H9 (cell line): ENCODE data around the gene CPSF4L. TPM values are rescaled to one million over a fixed set of nuclear protein-coding genes. Genes with fewer than 3 reads are reported as not detected.

ENCODE experiments used
- DNase-seq: peaks from one replicate; pipeline ENCODE4 v3.0.0-alpha.2; 2017
- H2AFZ ChIP-seq: one replicate; pipeline ENCODE4 v1.6.1; 2013; ENCODE audit warnings: mild to moderate bottlenecking, low read length, control low read depth, moderate library complexity
- H2AK5ac ChIP-seq: 2 replicates; pipeline ENCODE4 v1.6.1; 2013; ENCODE audit warnings: low read length, control low read depth, mixed read lengths; ENCODE audit not compliant: insufficient read length
- H2BK120ac ChIP-seq: one replicate; pipeline ENCODE4 v1.6.1; 2013; ENCODE audit warnings: low read depth, mild to moderate bottlenecking, low read length, control low read depth, inconsistent platforms; ENCODE audit not compliant: poor library complexity, severe bottlenecking
- H2BK12ac ChIP-seq: 2 replicates; pipeline ENCODE4 v1.6.1; 2013; ENCODE audit warnings: low read length, control low read depth, mixed read lengths, low read depth; ENCODE audit not compliant: insufficient read length
- H2BK15ac ChIP-seq: 2 replicates; pipeline ENCODE4 v1.6.1; 2013; ENCODE audit warnings: low read depth, low read length, control low read depth
- H2BK20ac ChIP-seq: one replicate; pipeline ENCODE4 v1.6.1; 2013; ENCODE audit warnings: low read depth, mild to moderate bottlenecking, low read length, control low read depth, inconsistent platforms; ENCODE audit not compliant: poor library complexity, severe bottlenecking
- H2BK5ac ChIP-seq: 2 replicates; pipeline ENCODE4 v1.6.1; 2013; ENCODE audit warnings: low read length, control low read depth, mixed read lengths; ENCODE audit not compliant: insufficient read length
- H3K14ac ChIP-seq: 2 replicates; pipeline ENCODE4 v1.6.1; 2013; ENCODE audit warnings: low read length, control low read depth; ENCODE audit not compliant: insufficient read depth
- H3K18ac ChIP-seq: 2 replicates; pipeline ENCODE4 v1.6.1; 2013; ENCODE audit warnings: low read depth, mild to moderate bottlenecking, mixed read lengths, low read length, control low read depth; ENCODE audit not compliant: insufficient read length
- H3K23ac ChIP-seq: 2 replicates; pipeline ENCODE4 v1.6.1; 2013; ENCODE audit warnings: low read length, control low read depth, mixed read lengths, low read depth; ENCODE audit not compliant: insufficient read length
- H3K23me2 ChIP-seq: 2 replicates; pipeline ENCODE4 v1.6.1; 2013; ENCODE audit warnings: low read depth, mild to moderate bottlenecking, mixed read lengths, low read length, control low read depth; ENCODE audit not compliant: insufficient read length, poor library complexity, severe bottlenecking
- H3K27ac ChIP-seq: 2 replicates; pipeline ENCODE4 v1.5.1; 2013; ENCODE audit warnings: low read length, control low read depth, mixed read lengths, low read depth; ENCODE audit not compliant: insufficient read length
- H3K27me3 ChIP-seq: 2 replicates; pipeline ENCODE4 v1.6.1; 2013; ENCODE audit warnings: low read length, control low read depth, inconsistent platforms; ENCODE audit not compliant: insufficient read depth
- H3K4ac ChIP-seq: 2 replicates; pipeline ENCODE4 v1.6.1; 2013; ENCODE audit warnings: low read depth, mild to moderate bottlenecking, control low read depth, inconsistent platforms, low read length, moderate library complexity
- H3K4me1 ChIP-seq: 2 replicates; pipeline ENCODE4 v1.6.1; 2013; ENCODE audit warnings: low read length, control low read depth, inconsistent platforms; ENCODE audit not compliant: insufficient read depth
- H3K4me2 ChIP-seq: 2 replicates; pipeline ENCODE4 v1.6.1; 2013; ENCODE audit warnings: low read length, control low read depth, mixed read lengths; ENCODE audit not compliant: insufficient read length, insufficient read depth
- H3K56ac ChIP-seq: 2 replicates; pipeline ENCODE4 v1.6.1; 2013; ENCODE audit warnings: low read depth, mild to moderate bottlenecking, mixed read lengths, low read length, control low read depth; ENCODE audit not compliant: insufficient read length
- H3K79me1 ChIP-seq: 2 replicates; pipeline ENCODE4 v1.6.1; 2013; ENCODE audit warnings: low read depth, mild to moderate bottlenecking, moderate library complexity, low read length, control low read depth, inconsistent platforms; ENCODE audit not compliant: insufficient read depth, poor library complexity, severe bottlenecking
- H3K79me2 ChIP-seq: 2 replicates; pipeline ENCODE4 v1.6.1; 2013; ENCODE audit warnings: low read length, control low read depth, inconsistent platforms; ENCODE audit not compliant: insufficient read depth
- H3K9ac ChIP-seq: 2 replicates; pipeline ENCODE4 v1.6.1; 2013; ENCODE audit warnings: low read length, control low read depth, mixed read lengths; ENCODE audit not compliant: insufficient read length; ENCODE audit errors: extremely low read depth
- H3K9me3 ChIP-seq: one replicate; pipeline ENCODE4 v1.6.1; 2013; ENCODE audit warnings: low read depth, low read length, inconsistent platforms; ENCODE audit not compliant: control insufficient read depth
- H3T11ph ChIP-seq: one replicate; pipeline ENCODE4 v1.6.1; 2013; ENCODE audit warnings: mild to moderate bottlenecking, low read length, control low read depth, inconsistent platforms
- H4K20me1 ChIP-seq: one replicate; pipeline ENCODE4 v1.6.1; 2013; ENCODE audit not compliant: control insufficient read depth, insufficient read length, insufficient read depth
- H4K5ac ChIP-seq: 2 replicates; pipeline ENCODE4 v1.6.1; 2013; ENCODE audit warnings: low read depth, mild to moderate bottlenecking, mixed read lengths, low read length, control low read depth; ENCODE audit not compliant: insufficient read length
- H4K8ac ChIP-seq: replicated peaks from 2 replicates; pipeline ENCODE4 v1.6.1; 2013; ENCODE audit warnings: low read length, control low read depth, mixed read lengths, low read depth; ENCODE audit not compliant: insufficient read length
- H4K91ac ChIP-seq: 2 replicates; pipeline ENCODE4 v1.6.1; 2013; ENCODE audit warnings: low read depth, mild to moderate bottlenecking, moderate library complexity, mixed read lengths, low read length, control low read depth; ENCODE audit not compliant: insufficient read length
- H3K27ac Mint-ChIP-seq, 3 experiments: 2 replicates in 2 of 3; 3 replicates in 1 of 3; pipeline ENCODE4 v1.8.0; 2020 to 2021; ENCODE audit warnings: mixed read lengths in 3 of 3, mild to moderate bottlenecking in 1 of 3, moderate library complexity in 1 of 3
- H3K27me3 Mint-ChIP-seq: 2 replicates; pipeline ENCODE4 v1.8.0; 2021; ENCODE audit warnings: low read depth, mild to moderate bottlenecking, moderate library complexity, mixed read lengths
- H3K36me3 Mint-ChIP-seq, 3 experiments: 2 replicates in 2 of 3; 3 replicates in 1 of 3; pipeline ENCODE4 v1.8.0; 2020 to 2021; ENCODE audit warnings: low read depth in 3 of 3, mixed read lengths in 3 of 3; ENCODE audit not compliant: insufficient read depth in 1 of 3
- H3K4me1 Mint-ChIP-seq, 2 experiments: 2 replicates each; pipeline ENCODE4 v1.8.0; 2020; ENCODE audit warnings: mixed read lengths in 2 of 2
- H3K4me3 Mint-ChIP-seq, 2 experiments: 2 replicates in 1 of 2; 3 replicates in 1 of 2; pipeline ENCODE4 v1.8.0; 2020 to 2021; ENCODE audit warnings: mild to moderate bottlenecking in 2 of 2, mixed read lengths in 2 of 2, moderate library complexity in 1 of 2
- H3K9me3 Mint-ChIP-seq, 2 experiments: 2 replicates in 1 of 2; 3 replicates in 1 of 2; pipeline ENCODE4 v1.8.0; 2020; ENCODE audit warnings: mild to moderate bottlenecking in 2 of 2, mixed read lengths in 2 of 2, moderate library complexity in 1 of 2
- WGBS: extraction: QIAGEN DNeasy Blood & Tissue Kit; methylation state at CpG from one replicate; pipeline ENCODE4 v1.1.7; 2013; ENCODE audit warnings: missing lambda C conversion rate, low lambda C conversion rate, mixed read lengths; ENCODE audit not compliant: insufficient read length; ENCODE audit errors: extremely low coverage; 5-methylcytosine and 5-hydroxymethylcytosine counted together
- total RNA-seq: library from RNA; stranded (reverse); gene quantifications from 2 replicates; pipeline ENCODE4 v1.2.1, GENCODE V29; 2021
- TF ChIP-seq, protein P1 (sequence below): fragments of 200-600 bp; sonication (generic); conservative IDR thresholded peaks from 3 replicates; pipeline ENCODE4 v1.8.0; 2021; ENCODE audit warnings: antibody characterized with exemption, mild to moderate bottlenecking

CPSF4L gene
- total RNA-seq, 1 experiment from 2014 or later = not detected

DNA sequence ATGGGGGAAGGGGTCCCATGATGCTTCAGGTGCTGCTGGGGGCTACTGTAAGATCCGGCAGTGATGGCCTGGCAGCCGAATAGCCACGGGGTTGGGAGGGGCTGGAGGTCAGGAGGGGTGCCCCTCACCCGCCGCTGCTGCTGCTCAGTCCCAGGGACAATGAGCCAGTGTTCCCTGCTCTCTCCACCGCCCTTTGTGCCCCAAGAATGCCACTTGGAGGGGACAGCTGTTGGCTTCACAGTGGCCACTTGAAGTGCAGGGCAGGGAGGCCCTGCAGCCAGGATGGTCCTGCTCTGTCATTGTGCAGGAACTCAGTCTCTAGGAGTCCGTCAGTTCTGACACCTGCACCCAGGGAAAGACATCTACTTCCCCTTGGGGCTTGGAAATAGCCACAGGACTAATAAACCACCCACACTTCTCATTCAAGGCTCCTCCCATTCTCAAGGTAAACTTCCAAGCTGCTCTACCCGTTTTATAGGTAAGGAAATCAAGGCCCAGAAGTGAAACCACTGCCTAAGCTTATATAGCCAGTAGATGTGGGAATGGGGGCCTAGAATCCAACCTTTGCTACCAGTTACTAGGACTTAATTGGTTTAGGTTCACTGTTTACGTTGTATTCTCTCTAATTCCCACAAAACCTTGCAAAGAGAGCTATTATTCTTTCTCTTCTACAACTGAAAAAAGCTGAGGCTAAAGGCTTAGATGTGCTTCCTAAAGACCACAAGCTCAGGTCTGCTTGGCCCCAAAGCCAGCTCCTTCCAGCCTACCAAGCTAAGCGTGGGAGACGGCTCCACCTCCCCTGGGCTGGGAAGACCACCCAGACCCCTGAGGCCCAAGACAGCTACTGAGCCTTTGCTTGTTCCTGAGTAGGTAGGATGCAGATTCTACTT lies 6.2 kb upstream of the CPSF4L start:
- no peak overlapping the region for H3K4ac ChIP-seq
- H2BK15ac ChIP-seq = no peak overlapping the region
- no peaks in the 10 kb centered on the region for H3K79me2 ChIP-seq
- H2AK5ac ChIP-seq = no peak overlapping the region
- TF ChIP-seq, protein P1, sequence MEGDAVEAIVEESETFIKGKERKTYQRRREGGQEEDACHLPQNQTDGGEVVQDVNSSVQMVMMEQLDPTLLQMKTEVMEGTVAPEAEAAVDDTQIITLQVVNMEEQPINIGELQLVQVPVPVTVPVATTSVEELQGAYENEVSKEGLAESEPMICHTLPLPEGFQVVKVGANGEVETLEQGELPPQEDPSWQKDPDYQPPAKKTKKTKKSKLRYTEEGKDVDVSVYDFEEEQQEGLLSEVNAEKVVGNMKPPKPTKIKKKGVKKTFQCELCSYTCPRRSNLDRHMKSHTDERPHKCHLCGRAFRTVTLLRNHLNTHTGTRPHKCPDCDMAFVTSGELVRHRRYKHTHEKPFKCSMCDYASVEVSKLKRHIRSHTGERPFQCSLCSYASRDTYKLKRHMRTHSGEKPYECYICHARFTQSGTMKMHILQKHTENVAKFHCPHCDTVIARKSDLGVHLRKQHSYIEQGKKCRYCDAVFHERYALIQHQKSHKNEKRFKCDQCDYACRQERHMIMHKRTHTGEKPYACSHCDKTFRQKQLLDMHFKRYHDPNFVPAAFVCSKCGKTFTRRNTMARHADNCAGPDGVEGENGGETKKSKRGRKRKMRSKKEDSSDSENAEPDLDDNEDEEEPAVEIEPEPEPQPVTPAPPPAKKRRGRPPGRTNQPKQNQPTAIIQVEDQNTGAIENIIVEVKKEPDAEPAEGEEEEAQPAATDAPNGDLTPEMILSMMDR = no peak
- Mint-ChIP-seq H3K27me3 (peaks cover 14% of the 10 kb centered on the region), H3K4me1 (peaks cover 8 to 9% of the 10 kb centered on the region in 2 experiments), H3K4me3 (no peak overlapping the region), H3K9me3 (no peaks in the 10 kb centered on the region), H3K36me3 (no peaks in the 10 kb centered on the region), H3K27ac (no peak overlapping the region)
- H2BK20ac ChIP-seq = no peak overlapping the region
- no peak overlapping the region for H4K8ac ChIP-seq
- H2BK5ac ChIP-seq = no peak overlapping the region
- no peaks in the 10 kb centered on the region for H3K23me2 ChIP-seq
- DNase-seq = no peak
- no peak overlapping the region for H2BK120ac ChIP-seq
- H3K4me1 ChIP-seq = no peaks in the 10 kb centered on the region
- no peak overlapping the region for H3K23ac ChIP-seq
- H3K9ac ChIP-seq = no peak overlapping the region
- H3K9me3 ChIP-seq = no peaks in the 10 kb centered on the region
- no peak overlapping the region for H4K91ac ChIP-seq
- H2BK12ac ChIP-seq = no peak overlapping the region
- no peaks in the 10 kb centered on the region; the same call in 1 of the 2 replicates for H3K27me3 ChIP-seq
- no peak overlapping the region for H3K4me2 ChIP-seq
- no peak overlapping the region for H3T11ph ChIP-seq
- H4K20me1 ChIP-seq = peaks cover 2% of the 10 kb centered on the region
- H3K27ac ChIP-seq = no peak overlapping the region
- no peak overlapping the region for H3K56ac ChIP-seq
- H2AFZ ChIP-seq = no peak overlapping the region
- no peak overlapping the region for H3K18ac ChIP-seq
- no CpG with 5 or more reads among the region's 11 CpGs for WGBS
- no peak overlapping the region for H4K5ac ChIP-seq
- no peak overlapping the region for H3K14ac ChIP-seq
- H3K79me1 ChIP-seq = no peaks in the 10 kb centered on the region
